MM.1S (cell line): ENCODE data around the gene PFDN1.

ENCODE experiments used
- DNase-seq: peaks from one replicate; pipeline ENCODE4 v3.0.0-alpha.2; 2015
- H2AFZ ChIP-seq: fragments of 300-600 bp; sonication (generic); 2 replicates; pipeline ENCODE4 v1.6.0; 2016; ENCODE audit warnings: antibody characterized with exemption, low read length
- H3F3A ChIP-seq: fragments of 300-600 bp; sonication (generic); 2 replicates; pipeline ENCODE4 v1.6.1; 2016; ENCODE audit warnings: mild to moderate bottlenecking, antibody characterized with exemption, low read length, moderate library complexity, mixed read lengths; ENCODE audit not compliant: insufficient read depth
- H3K27ac ChIP-seq: fragments of 300-600 bp; sonication (generic); 2 replicates; pipeline ENCODE4 v1.5.1; 2016; ENCODE audit warnings: mild to moderate bottlenecking, low read length
- H3K27me3 ChIP-seq: fragments of 300-600 bp; sonication (generic); replicated peaks from 2 replicates; pipeline ENCODE4 v1.6.0; 2016; ENCODE audit warnings: low read length; ENCODE audit not compliant: insufficient read depth
- H3K36me3 ChIP-seq: fragments of 300-600 bp; sonication (generic); replicated peaks from 2 replicates; pipeline ENCODE4 v1.6.1; 2016; ENCODE audit warnings: mild to moderate bottlenecking, low read length, mixed read lengths; ENCODE audit not compliant: insufficient read depth
- H3K4me1 ChIP-seq: fragments of 300-600 bp; sonication (generic); 2 replicates; pipeline ENCODE4 v1.6.1; 2016; ENCODE audit warnings: low read length, mixed read lengths
- H3K4me2 ChIP-seq: fragments of 300-600 bp; sonication (generic); 2 replicates; pipeline ENCODE4 v1.6.0; 2016; ENCODE audit warnings: low read depth, low read length
- H3K4me3 ChIP-seq: fragments of 300-600 bp; sonication (generic); 2 replicates; pipeline ENCODE4 v1.5.1; 2016; ENCODE audit warnings: low read length, mixed read lengths
- H3K79me2 ChIP-seq: fragments of 300-600 bp; sonication (generic); 2 replicates; pipeline ENCODE4 v1.6.1; 2016; ENCODE audit warnings: mixed run types, low read length, mixed read lengths
- H3K9ac ChIP-seq: fragments of 300-600 bp; sonication (generic); 2 replicates; pipeline ENCODE4 v1.6.1; 2016; ENCODE audit warnings: low read length, mixed read lengths
- H3K9me2 ChIP-seq: fragments of 300-600 bp; sonication (generic); replicated peaks from 2 replicates; pipeline ENCODE4 v1.6.1; 2016; ENCODE audit warnings: mild to moderate bottlenecking, low read length, mixed read lengths; ENCODE audit not compliant: insufficient read depth
- H3K9me3 ChIP-seq: fragments of 300-600 bp; sonication (generic); replicated peaks from 2 replicates; pipeline ENCODE4 v1.6.1; 2016; ENCODE audit warnings: mild to moderate bottlenecking, low read length, mixed read lengths; ENCODE audit not compliant: insufficient read depth
- H4K20me1 ChIP-seq: fragments of 300-600 bp; sonication (generic); 2 replicates; pipeline ENCODE4 v1.6.1; 2016; ENCODE audit warnings: mild to moderate bottlenecking, low read length, moderate library complexity, mixed read lengths; ENCODE audit not compliant: insufficient read depth
- CTCF ChIP-seq: fragments of 300-600 bp; sonication (generic); IDR thresholded peaks from 2 replicates; pipeline ENCODE4 v1.5.1; 2016; ENCODE audit warnings: antibody characterized with exemption, low read length, mixed read lengths
- EZH2 ChIP-seq: fragments of 300-600 bp; sonication (generic); optimal IDR thresholded peaks from 2 replicates; pipeline ENCODE3; 2017; ENCODE audit warnings: low read depth, mild to moderate bottlenecking, antibody characterized with exemption, low read length, mixed read lengths
- EZH2phosphoT487 ChIP-seq: fragments of 300-600 bp; sonication (generic); IDR thresholded peaks from 2 replicates; pipeline ENCODE4 v1.6.1; 2018; ENCODE audit warnings: antibody characterized with exemption, low read length

Gene PFDN1

GRCh38 chr5:140262221-140262620 is 40.7 kb downstream of the PFDN1 start:
- H3K4me2 ChIP-seq, result no peak overlapping the region
- TF ChIP-seq EZH2 (no peak), EZH2phosphoT487 (no peak), CTCF (no peak)
- no peak overlapping the region for H2AFZ ChIP-seq
- H3K9me2 ChIP-seq, result no peaks in the 10 kb centered on the region
- no peaks in the 10 kb centered on the region for H4K20me1 ChIP-seq
- peaks cover 23% of the 10 kb centered on the region for H3K4me1 ChIP-seq
- no peaks in the 10 kb centered on the region for H3K9me3 ChIP-seq
- no peak overlapping the region for H3K27ac ChIP-seq
- no peaks in the 10 kb centered on the region for H3K27me3 ChIP-seq
- H3K9ac ChIP-seq, result no peak overlapping the region
- no peaks in the 10 kb centered on the region for H3K36me3 ChIP-seq
- peaks cover 57% of the 10 kb centered on the region for H3K79me2 ChIP-seq
- no peak overlapping the region for H3K4me3 ChIP-seq
- DNase-seq, result no peak
- peaks cover 17% of the 10 kb centered on the region; the same call in 1 of the 2 replicates for H3F3A ChIP-seq

DNA sequence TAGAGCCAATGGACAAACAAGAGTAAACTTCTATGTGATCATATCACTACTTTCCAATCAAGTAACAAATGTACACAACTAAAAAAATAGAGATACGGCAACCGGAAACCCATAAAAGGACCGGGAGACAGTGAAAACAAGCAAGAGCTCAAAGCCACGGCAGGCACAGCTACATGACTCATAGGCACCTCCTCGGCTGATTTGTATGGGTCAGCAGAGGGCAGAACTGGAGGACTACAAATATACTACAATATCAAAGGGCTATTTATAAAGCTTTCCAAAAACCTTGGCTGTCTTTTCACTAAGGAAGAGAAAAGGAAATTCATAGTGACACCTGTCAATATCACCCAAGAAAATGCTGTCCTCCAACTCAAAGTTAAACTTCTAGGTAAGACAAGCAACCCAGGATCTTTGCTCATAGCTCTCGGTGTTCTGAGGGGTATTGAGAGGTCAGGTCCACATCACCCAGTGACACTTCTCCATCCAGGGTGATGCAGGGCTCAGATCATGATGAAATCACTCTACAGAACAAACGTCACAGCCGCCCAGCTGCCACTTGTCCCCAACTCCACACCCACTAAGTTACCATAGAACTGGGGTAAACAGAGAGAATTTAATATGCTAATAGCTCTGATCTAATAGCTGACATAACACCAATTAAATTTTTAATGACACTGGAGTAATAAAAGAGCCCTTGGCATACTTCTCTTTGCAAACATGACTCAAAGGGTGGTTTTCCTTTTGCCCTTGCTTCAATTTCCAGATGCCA is 41.3 kb downstream of the PFDN1 start:
- Histone ChIP-seq H3K4me2 (no peak overlapping the region), H3K27ac (no peak overlapping the region), H3K9ac (no peak overlapping the region), H4K20me1 (no peaks in the 10 kb centered on the region), H3K36me3 (no peaks in the 10 kb centered on the region), H3K4me1 (peaks cover 20% of the 10 kb centered on the region), H3K9me2 (no peaks in the 10 kb centered on the region), H3K9me3 (no peaks in the 10 kb centered on the region), H3K27me3 (no peaks in the 10 kb centered on the region), H2AFZ (no peak overlapping the region), H3F3A (peaks cover 13% of the 10 kb centered on the region; the same call in 1 of the 2 replicates), H3K79me2 (peaks cover 61% of the 10 kb centered on the region), H3K4me3 (no peak overlapping the region)
- no peak for TF ChIP-seq CTCF
- TF ChIP-seq EZH2, result no peak
- TF ChIP-seq EZH2phosphoT487, result no peak
- DNase-seq, result no peak

GRCh38 chr5:140260089-140260656 is 42.7 kb downstream of the PFDN1 start:
- Histone ChIP-seq H4K20me1 (no peaks in the 10 kb centered on the region), H3K27ac (no peak overlapping the region), H3K9me3 (no peaks in the 10 kb centered on the region), H3K4me2 (no peak overlapping the region), H3K9ac (no peak overlapping the region), H3K4me3 (no peak overlapping the region), H3F3A (0 out of 2 replicates have a peak, but pooled peaks cover under 1% of the 10 kb centered on the region), H3K4me1 (peaks cover 7% of the 10 kb centered on the region), H2AFZ (no peak overlapping the region), H3K27me3 (no peaks in the 10 kb centered on the region), H3K9me2 (no peaks in the 10 kb centered on the region), H3K36me3 (no peaks in the 10 kb centered on the region), H3K79me2 (peaks cover 56% of the 10 kb centered on the region)
- TF ChIP-seq EZH2phosphoT487 (no peak), EZH2 (no peak), CTCF (no peak)
- DNase-seq, result no peak
